AG04449 (cell line): ENCODE results near the gene AKAIN1.

Experiments used
- CTCF ChIA-PET: fragments of 350-600 bp; formaldehyde crosslinking; extraction: SDS; loops from one replicate; lab custom pipeline; 2021; ENCODE audit warnings: antibody characterized with exemption; lab: Yijun Ruan, JAX
- POLR2A ChIA-PET: fragments of 400-600, 350-600 bp; formaldehyde crosslinking; extraction: SDS; loops from one replicate; lab custom pipeline; 2020; ENCODE audit warnings: antibody characterized with exemption, inconsistent platforms; lab: Yijun Ruan, JAX
- DNase-seq: peaks from one replicate; pipeline ENCODE4 v3.0.0-alpha.2; 2010; ENCODE audit warnings: low read depth, low spot score
- H3K4me3 ChIP-seq: 2 replicates; pipeline ENCODE4 v1.5.1; 2011; ENCODE audit warnings: low read depth, mild to moderate bottlenecking, control low read depth, low read length
- CTCF ChIP-seq: IDR thresholded peaks from one replicate; pipeline ENCODE4 v1.5.1; 2011; ENCODE audit warnings: mild to moderate bottlenecking, moderate library complexity, low read length, control low read depth, inconsistent platforms; ENCODE audit not compliant: insufficient read depth; ENCODE audit errors: missing control alignments

Gene AKAIN1

GRCh38 chr18:5237083-5237722 is 40.1 kb upstream of the AKAIN1 start:
- ChIA-PET POLR2A (interaction anchor here (0.6 to 2.2 kb wide), 3 partner anchors 11 to 1231 kb away, joined by 3 to 31 read pairs (median 3); partner anchors contain the start of gene ZBTB14), CTCF (interaction anchor here (1.0 to 1.6 kb wide), 2 partner anchors 12 to 59 kb away, joined by 3 to 10 read pairs; no protein-coding TSS in a partner anchor)
- TF ChIP-seq CTCF = no peak
- no peak for DNase-seq
- peak overlapping the region; percentile 88 for H3K4me3 ChIP-seq

GRCh38 chr18:5214583-5215351 is 17.7 kb upstream of the AKAIN1 start:
- no peak for TF ChIP-seq CTCF
- no peak overlapping the region for H3K4me3 ChIP-seq
- no peak for DNase-seq
- CTCF ChIA-PET = no interaction called here
- POLR2A ChIA-PET = no interaction called here

- CTCF ChIA-PET = no interaction called here
- no peak for DNase-seq
- TF ChIP-seq CTCF = no peak
- POLR2A ChIA-PET = no interaction called here
- no peak overlapping the region for H3K4me3 ChIP-seq
These were observed 10.6 kb upstream of the AKAIN1 start for GRCh38 chr18:5207471-5208150.

- TF ChIP-seq CTCF = no peak
- ChIA-PET POLR2A (no interaction called here), CTCF (no interaction called here)
These were observed 1.3 kb upstream of the AKAIN1 start for GRCh38 chr18:5198311-5198710.

GRCh38 chr18:5197461-5197860 is 404 bp upstream of the AKAIN1 start:
- DNase-seq = no peak
- H3K4me3 ChIP-seq = no peak overlapping the region
- POLR2A ChIA-PET = no interaction called here
- TF ChIP-seq CTCF = no peak
- CTCF ChIA-PET = no interaction called here

More at GRCh38 chr18:5198311-5198710, 1.3 kb upstream of the AKAIN1 start:
- DNase-seq = no peak
- H3K4me3 ChIP-seq = no peak overlapping the region
